ENCODE results near the gene UBIAD1.
"Not testable (repeated sequence)": the region's sequence is repeated elsewhere in the genome, so short reads cannot be mapped to it uniquely, and the experiment has no call there.

UBIAD1 gene, protein sequence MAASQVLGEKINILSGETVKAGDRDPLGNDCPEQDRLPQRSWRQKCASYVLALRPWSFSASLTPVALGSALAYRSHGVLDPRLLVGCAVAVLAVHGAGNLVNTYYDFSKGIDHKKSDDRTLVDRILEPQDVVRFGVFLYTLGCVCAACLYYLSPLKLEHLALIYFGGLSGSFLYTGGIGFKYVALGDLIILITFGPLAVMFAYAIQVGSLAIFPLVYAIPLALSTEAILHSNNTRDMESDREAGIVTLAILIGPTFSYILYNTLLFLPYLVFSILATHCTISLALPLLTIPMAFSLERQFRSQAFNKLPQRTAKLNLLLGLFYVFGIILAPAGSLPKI

GRCh38 chr1:11272832-11273594, at the start of gene UBIAD1:
UBIAD1 (plus strand) TSS chr1:11273198; CDS start chr1:11273532, 334 bp downstream.
- DNase-seq (ENCODE audit: low read depth): peak; percentile 63

- DNase-seq (ENCODE audit: low read depth): no peak
Measured at GRCh38 chr1:11227106-11228077, 45.6 kb upstream of the UBIAD1 start.

GRCh38 chr1:11229203-11229602, 43.8 kb upstream of the UBIAD1 start:
- no peak for DNase-seq (ENCODE audit: low read depth)

DNA sequence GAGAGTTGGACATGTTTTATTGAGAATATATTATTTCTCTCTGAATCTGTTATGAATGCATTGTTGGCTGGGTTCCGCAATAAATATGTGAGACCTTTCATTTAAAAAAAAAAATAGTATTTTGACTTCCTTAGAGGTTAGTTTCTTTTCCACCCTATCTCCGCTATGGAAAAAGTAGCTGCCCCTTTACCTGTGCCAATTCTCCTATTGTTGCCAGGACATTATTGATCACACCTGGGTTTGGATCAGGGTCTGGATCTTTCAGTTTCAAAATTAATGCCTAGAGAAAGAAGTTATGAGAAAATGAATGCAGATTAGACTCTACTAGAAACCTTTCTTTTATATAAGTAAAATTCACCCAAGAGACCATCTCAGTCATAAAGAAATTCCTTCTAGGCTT, 39.8 kb upstream of the UBIAD1 start:
- DNase-seq (ENCODE audit: low read depth): no peak

DNA sequence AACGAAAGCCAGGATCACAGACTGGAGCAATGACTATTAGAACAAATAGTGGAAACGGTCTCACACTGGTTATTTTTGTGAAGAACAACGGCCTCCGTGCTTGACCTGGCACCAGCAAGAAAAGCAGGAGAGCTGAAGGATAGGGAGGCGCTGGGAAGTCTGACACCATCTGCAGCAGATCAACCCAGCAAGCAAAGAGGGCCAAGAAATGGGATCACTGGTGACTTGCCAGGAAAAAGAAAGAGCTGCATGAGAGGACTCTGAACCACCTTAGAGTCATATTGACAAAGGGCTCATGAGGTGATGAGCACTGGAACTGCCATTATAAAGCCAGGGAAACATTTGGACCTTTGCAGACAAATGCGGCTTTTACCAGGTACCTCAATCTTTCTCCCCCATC, 35.6 kb upstream of the UBIAD1 start:
- no peak for DNase-seq (ENCODE audit: low read depth)

DNA sequence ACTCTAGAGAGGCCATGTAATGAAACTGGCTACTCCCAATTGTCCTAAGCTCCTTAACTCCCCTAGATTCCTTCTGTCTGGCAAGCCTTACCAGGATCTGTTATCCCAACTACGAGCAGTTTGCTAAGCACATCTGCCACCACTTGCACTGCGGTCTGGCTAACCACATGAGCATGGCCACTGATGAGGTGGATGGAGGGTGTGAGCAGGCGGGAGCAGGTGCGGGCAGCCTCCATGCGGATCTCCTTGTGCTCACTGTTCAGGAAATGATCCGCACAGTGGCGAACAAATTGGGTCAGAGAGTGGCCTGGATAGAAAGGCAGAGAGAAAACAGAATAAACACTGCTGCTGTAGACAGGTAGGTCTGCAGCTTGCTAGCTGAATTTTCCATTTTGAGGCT, 34.7 kb upstream of the UBIAD1 start:
- DNase-seq (ENCODE audit: low read depth): no peak

DNA sequence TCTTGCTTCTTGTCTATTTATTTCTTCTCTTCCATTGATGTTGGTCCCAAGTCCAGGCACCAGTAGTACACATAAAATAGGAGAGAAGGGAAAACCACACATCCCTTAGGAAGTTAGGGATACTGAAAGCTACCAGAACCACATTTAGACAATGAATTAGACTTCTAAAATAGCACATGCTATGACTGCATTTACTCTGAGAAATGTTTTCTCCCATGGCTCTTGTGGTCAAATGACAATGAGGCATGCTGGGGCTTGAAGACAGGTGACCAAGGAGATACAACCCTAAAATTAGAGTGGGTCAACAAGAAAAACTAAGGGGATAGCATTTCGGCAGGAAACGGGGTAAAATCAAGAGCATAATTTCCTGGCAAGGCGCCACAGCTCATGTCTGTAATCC, 27.8 kb upstream of the UBIAD1 start:
- DNase-seq (ENCODE audit: low read depth): no peak

DNA sequence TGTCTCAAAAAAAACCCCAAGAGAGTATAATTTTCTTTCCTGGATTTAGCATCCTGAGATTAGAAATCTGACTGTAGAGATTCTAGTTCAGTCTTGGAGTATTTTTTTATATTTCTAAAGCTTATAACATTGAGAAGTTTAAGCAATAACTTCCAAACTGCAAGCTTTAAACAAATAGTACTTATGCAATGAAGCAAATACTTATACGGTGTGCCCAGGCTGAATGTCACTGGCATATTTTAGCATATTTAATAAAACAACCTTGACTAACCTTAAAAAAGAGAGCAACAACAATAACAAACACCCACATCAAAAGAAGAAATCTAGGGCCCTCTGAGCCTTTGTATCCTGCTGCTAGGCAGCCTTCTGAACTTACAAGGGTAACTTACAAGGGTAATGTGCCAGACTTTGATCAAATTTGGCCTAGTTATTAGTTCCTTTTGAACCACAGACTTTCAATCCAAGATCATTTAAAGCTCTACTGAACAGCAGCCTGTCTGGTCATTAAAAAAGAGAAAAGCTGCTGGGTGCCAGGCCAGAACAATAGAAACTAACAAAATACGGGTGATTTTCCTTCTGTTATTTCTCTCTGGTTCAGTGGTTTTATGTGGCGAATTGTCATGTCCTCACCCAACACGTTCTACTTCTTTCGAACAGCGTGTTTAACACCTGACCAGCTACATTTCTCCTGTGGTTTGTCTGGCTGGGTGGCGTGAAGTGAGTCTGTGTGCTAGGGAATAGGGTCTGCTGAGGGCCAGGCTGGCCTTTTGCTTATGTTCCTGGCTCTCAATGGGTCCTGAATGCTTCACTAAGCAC, 26.9 kb upstream of the UBIAD1 start:
- DNase-seq (ENCODE audit: low read depth): no peak

GRCh38 chr1:11248169-11248568, 24.8 kb upstream of the UBIAD1 start:
- DNase-seq (ENCODE audit: low read depth): no peak

- no peak for DNase-seq (ENCODE audit: low read depth)
Measured at GRCh38 chr1:11252538-11252937, 20.5 kb upstream of the UBIAD1 start.

- DNase-seq (ENCODE audit: low read depth): no peak
Measured at GRCh38 chr1:11253226-11253625, 19.8 kb upstream of the UBIAD1 start.

GRCh38 chr1:11256299-11256698, 16.7 kb upstream of the UBIAD1 start:
- no peak for DNase-seq (ENCODE audit: low read depth)

- peak; percentile 71 for DNase-seq (ENCODE audit: low read depth)
Measured at GRCh38 chr1:11262171-11263049, 10.6 kb upstream of the UBIAD1 start, which contains the start of gene MTOR. MTOR (minus strand) TSS chr1:11262551; CDS start chr1:11259409, 3,142 bp downstream.

DNA sequence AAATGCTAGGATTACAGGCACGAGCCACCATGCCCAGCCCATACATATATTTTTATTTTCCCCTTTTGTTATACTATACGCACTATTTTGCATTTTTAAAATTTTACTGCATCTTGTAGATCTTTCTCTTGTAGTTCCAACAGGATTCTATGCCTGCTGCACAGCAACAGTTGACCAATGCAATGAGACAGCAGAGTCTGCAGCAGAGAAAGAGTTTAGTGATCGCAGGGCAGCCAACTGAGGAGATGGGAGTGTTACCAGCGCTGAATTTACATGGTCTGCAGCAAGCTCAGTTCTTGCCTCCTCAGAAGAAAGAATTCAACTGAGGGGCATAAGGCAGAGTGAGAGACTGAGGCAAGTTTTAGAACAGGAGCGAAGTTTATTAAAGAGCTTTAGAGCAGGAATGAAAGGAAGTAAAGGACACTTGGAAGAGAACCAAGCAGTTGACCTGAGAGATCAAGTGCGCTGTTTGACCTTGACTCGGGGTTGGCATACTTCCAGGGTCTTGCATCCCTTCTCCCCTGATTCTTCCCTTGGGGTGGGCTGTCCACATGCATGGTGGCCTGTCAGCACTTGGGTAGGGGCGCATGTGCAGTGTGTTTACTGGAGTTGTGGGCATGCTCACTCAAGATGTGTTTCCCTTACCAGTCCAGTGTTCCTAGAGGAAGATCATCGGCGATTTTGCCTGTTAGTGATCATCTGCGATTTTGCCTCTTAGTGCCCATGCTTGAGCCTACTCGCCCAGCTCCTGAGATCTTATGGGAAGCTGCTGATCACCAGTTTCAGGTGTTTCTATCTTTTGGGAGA, 6.5 kb upstream of the UBIAD1 start:
- no peak for DNase-seq (ENCODE audit: low read depth)

GRCh38 chr1:11267350-11268337, 5.4 kb upstream of the UBIAD1 start:
- not testable (repeated sequence) for DNase-seq (ENCODE audit: low read depth)

DNA sequence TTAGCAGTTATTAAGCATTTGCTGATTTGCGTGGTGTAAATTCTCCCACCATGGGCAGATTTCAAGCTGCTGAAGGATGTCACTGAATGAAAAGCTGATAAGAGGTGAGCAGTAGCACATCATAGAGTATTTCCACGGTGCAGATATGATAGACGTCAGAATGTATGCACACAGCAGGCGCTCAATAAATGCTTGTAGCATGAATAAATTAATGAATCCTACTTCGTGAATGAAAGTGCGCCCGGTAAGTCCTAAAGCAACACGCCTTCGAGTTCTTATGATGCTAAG, 510 bp upstream of the UBIAD1 start:
- DNase-seq (ENCODE audit: low read depth): no peak

GRCh38 chr1:11273595-11274234, 717 bp downstream of the UBIAD1 start:
- DNase-seq (ENCODE audit: low read depth): no peak

DNA sequence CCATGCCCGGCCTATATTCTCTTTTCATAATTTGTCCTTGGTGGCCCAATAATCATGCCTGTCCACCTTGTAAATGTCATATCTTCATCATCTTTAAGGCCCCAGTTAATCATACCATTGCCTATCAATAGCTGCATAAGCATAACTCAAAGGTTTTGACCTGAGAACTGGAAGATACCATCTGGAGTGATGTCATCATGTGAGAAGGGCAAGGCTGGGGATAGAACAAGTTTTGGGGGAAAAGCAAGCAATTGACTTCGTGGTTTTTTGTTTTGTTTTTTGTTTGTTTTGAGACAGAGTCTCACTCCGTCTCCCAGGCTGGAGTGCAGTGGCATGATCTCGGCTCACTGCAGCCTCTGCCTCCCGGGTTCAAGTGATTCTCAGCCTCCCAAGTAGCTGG, 6.2 kb downstream of the UBIAD1 start:
- no peak for DNase-seq (ENCODE audit: low read depth)
